T-helper 22 cell (primary cell): ENCODE data around the gene CCDC81.

Experiments used
- DNase-seq: peaks from one replicate; pipeline ENCODE4 v3.0.0-alpha.2; 2020; ENCODE audit warnings: low read depth

The CCDC81 gene

GRCh38 chr11:86442420-86442819 lies 67.7 kb downstream of the CCDC81 start:
- no peak for DNase-seq

- DNase-seq = no peak
Observed at GRCh38 chr11:86442827-86443226, 68.1 kb downstream of the CCDC81 start.

GRCh38 chr11:86443415-86443814 lies 68.7 kb downstream of the CCDC81 start:
- DNase-seq = no peak

GRCh38 chr11:86444981-86445380 lies 70.3 kb downstream of the CCDC81 start:
- DNase-seq = no peak

GRCh38 chr11:86446163-86446923 lies 71.7 kb downstream of the CCDC81 start:
- DNase-seq = no peak

- DNase-seq = no peak
Observed at GRCh38 chr11:86446924-86447285, 72.2 kb downstream of the CCDC81 start.

- DNase-seq = no peak
Observed at GRCh38 chr11:86447763-86448480, 73.2 kb downstream of the CCDC81 start.

- DNase-seq = no peak
Observed at GRCh38 chr11:86449993-86450629, 75.4 kb downstream of the CCDC81 start.

GRCh38 chr11:86453290-86454030 lies 78.8 kb downstream of the CCDC81 start:
- no peak for DNase-seq

- DNase-seq = peak; percentile 7
Observed at GRCh38 chr11:86456075-86456939, 81.6 kb downstream of the CCDC81 start.

GRCh38 chr11:86458294-86459001 lies 83.8 kb downstream of the CCDC81 start:
- no peak for DNase-seq

GRCh38 chr11:86459002-86459385 lies 84.3 kb downstream of the CCDC81 start:
- DNase-seq = no peak

- DNase-seq = no peak
Observed at GRCh38 chr11:86459682-86460460, 85.2 kb downstream of the CCDC81 start.

- DNase-seq = no peak
Observed at GRCh38 chr11:86460461-86461385, 86.0 kb downstream of the CCDC81 start.

GRCh38 chr11:86461892-86462291 lies 87.2 kb downstream of the CCDC81 start:
- no peak for DNase-seq

- DNase-seq = no peak
Observed at GRCh38 chr11:86463120-86463519, 88.4 kb downstream of the CCDC81 start.

GRCh38 chr11:86463955-86464354 lies 89.3 kb downstream of the CCDC81 start:
- no peak for DNase-seq

GRCh38 chr11:86464509-86465221 lies 90.0 kb downstream of the CCDC81 start:
- DNase-seq = no peak
